T-helper 22 cell (primary cell): ENCODE results near the gene TLE3.

ENCODE experiments used
- DNase-seq: peaks from one replicate; pipeline ENCODE4 v3.0.0-alpha.2; 2020; ENCODE audit warnings: low read depth

The TLE3 gene

GRCh38 chr15:70047386-70048197 lies 50.1 kb downstream of the TLE3 start:
- DNase-seq: no peak

GRCh38 chr15:70046679-70047369 lies 50.9 kb downstream of the TLE3 start:
- no peak for DNase-seq

- no peak for DNase-seq
Measured at GRCh38 chr15:70045045-70045444, 52.7 kb downstream of the TLE3 start.

GRCh38 chr15:70044168-70044567 lies 53.5 kb downstream of the TLE3 start:
- DNase-seq: no peak

GRCh38 chr15:70043590-70043989 lies 54.1 kb downstream of the TLE3 start:
- DNase-seq: no peak

GRCh38 chr15:70042553-70043214 lies 55.0 kb downstream of the TLE3 start:
- no peak for DNase-seq

- DNase-seq: no peak
Measured at GRCh38 chr15:70039917-70040316, 57.8 kb downstream of the TLE3 start.

GRCh38 chr15:70038730-70039392 lies 58.9 kb downstream of the TLE3 start:
- DNase-seq: no peak

- DNase-seq: no peak
Measured at GRCh38 chr15:70037292-70037640, 60.5 kb downstream of the TLE3 start.

- no peak for DNase-seq
Measured at GRCh38 chr15:70036585-70037291, 61.0 kb downstream of the TLE3 start.

- DNase-seq: no peak
Measured at GRCh38 chr15:70035719-70036077, 62.0 kb downstream of the TLE3 start.

- no peak for DNase-seq
Measured at GRCh38 chr15:70035051-70035718, 62.5 kb downstream of the TLE3 start.

GRCh38 chr15:70034596-70034995 lies 63.1 kb downstream of the TLE3 start:
- no peak for DNase-seq

GRCh38 chr15:70034141-70034540 lies 63.6 kb downstream of the TLE3 start:
- no peak for DNase-seq

- DNase-seq: no peak
Measured at GRCh38 chr15:70033529-70034140, 64.1 kb downstream of the TLE3 start.

- DNase-seq: no peak
Measured at GRCh38 chr15:70033109-70033508, 64.6 kb downstream of the TLE3 start.

- DNase-seq: no peak
Measured at GRCh38 chr15:70032509-70032908, 65.2 kb downstream of the TLE3 start.

- DNase-seq: no peak
Measured at GRCh38 chr15:70031713-70032112, 66.0 kb downstream of the TLE3 start.

- DNase-seq: no peak
Measured at GRCh38 chr15:70031261-70031660, 66.5 kb downstream of the TLE3 start.

- DNase-seq: no peak
Measured at GRCh38 chr15:70030851-70031250, 66.9 kb downstream of the TLE3 start.

- no peak for DNase-seq
Measured at GRCh38 chr15:70029297-70029701, 68.4 kb downstream of the TLE3 start.
